H9 (cell line): ENCODE results near the gene PRCD. TPM values are rescaled to one million over a fixed set of nuclear protein-coding genes. Genes with fewer than 3 reads are reported as not detected.

Experiments
- DNase-seq: peaks from one replicate; pipeline ENCODE4 v3.0.0-alpha.2; 2017
- H2AFZ ChIP-seq: one replicate; pipeline ENCODE4 v1.6.1; 2013; ENCODE audit warnings: mild to moderate bottlenecking, low read length, control low read depth, moderate library complexity
- H2AK5ac ChIP-seq: 2 replicates; pipeline ENCODE4 v1.6.1; 2013; ENCODE audit warnings: low read length, control low read depth, mixed read lengths; ENCODE audit not compliant: insufficient read length
- H2BK120ac ChIP-seq: one replicate; pipeline ENCODE4 v1.6.1; 2013; ENCODE audit warnings: low read depth, mild to moderate bottlenecking, low read length, control low read depth, inconsistent platforms; ENCODE audit not compliant: poor library complexity, severe bottlenecking
- H2BK12ac ChIP-seq: 2 replicates; pipeline ENCODE4 v1.6.1; 2013; ENCODE audit warnings: low read length, control low read depth, mixed read lengths, low read depth; ENCODE audit not compliant: insufficient read length
- H2BK15ac ChIP-seq: 2 replicates; pipeline ENCODE4 v1.6.1; 2013; ENCODE audit warnings: low read depth, low read length, control low read depth
- H2BK20ac ChIP-seq: one replicate; pipeline ENCODE4 v1.6.1; 2013; ENCODE audit warnings: low read depth, mild to moderate bottlenecking, low read length, control low read depth, inconsistent platforms; ENCODE audit not compliant: poor library complexity, severe bottlenecking
- H2BK5ac ChIP-seq: 2 replicates; pipeline ENCODE4 v1.6.1; 2013; ENCODE audit warnings: low read length, control low read depth, mixed read lengths; ENCODE audit not compliant: insufficient read length
- H3K14ac ChIP-seq: 2 replicates; pipeline ENCODE4 v1.6.1; 2013; ENCODE audit warnings: low read length, control low read depth; ENCODE audit not compliant: insufficient read depth
- H3K18ac ChIP-seq: 2 replicates; pipeline ENCODE4 v1.6.1; 2013; ENCODE audit warnings: low read depth, mild to moderate bottlenecking, mixed read lengths, low read length, control low read depth; ENCODE audit not compliant: insufficient read length
- H3K23ac ChIP-seq: 2 replicates; pipeline ENCODE4 v1.6.1; 2013; ENCODE audit warnings: low read length, control low read depth, mixed read lengths, low read depth; ENCODE audit not compliant: insufficient read length
- H3K23me2 ChIP-seq: 2 replicates; pipeline ENCODE4 v1.6.1; 2013; ENCODE audit warnings: low read depth, mild to moderate bottlenecking, mixed read lengths, low read length, control low read depth; ENCODE audit not compliant: insufficient read length, poor library complexity, severe bottlenecking
- H3K27ac ChIP-seq: 2 replicates; pipeline ENCODE4 v1.5.1; 2013; ENCODE audit warnings: low read length, control low read depth, mixed read lengths, low read depth; ENCODE audit not compliant: insufficient read length
- H3K27me3 ChIP-seq: 2 replicates; pipeline ENCODE4 v1.6.1; 2013; ENCODE audit warnings: low read length, control low read depth, inconsistent platforms; ENCODE audit not compliant: insufficient read depth
- H3K4ac ChIP-seq: 2 replicates; pipeline ENCODE4 v1.6.1; 2013; ENCODE audit warnings: low read depth, mild to moderate bottlenecking, control low read depth, inconsistent platforms, low read length, moderate library complexity
- H3K4me1 ChIP-seq: 2 replicates; pipeline ENCODE4 v1.6.1; 2013; ENCODE audit warnings: low read length, control low read depth, inconsistent platforms; ENCODE audit not compliant: insufficient read depth
- H3K4me2 ChIP-seq: 2 replicates; pipeline ENCODE4 v1.6.1; 2013; ENCODE audit warnings: low read length, control low read depth, mixed read lengths; ENCODE audit not compliant: insufficient read length, insufficient read depth
- H3K56ac ChIP-seq: 2 replicates; pipeline ENCODE4 v1.6.1; 2013; ENCODE audit warnings: low read depth, mild to moderate bottlenecking, mixed read lengths, low read length, control low read depth; ENCODE audit not compliant: insufficient read length
- H3K79me1 ChIP-seq: 2 replicates; pipeline ENCODE4 v1.6.1; 2013; ENCODE audit warnings: low read depth, mild to moderate bottlenecking, moderate library complexity, low read length, control low read depth, inconsistent platforms; ENCODE audit not compliant: insufficient read depth, poor library complexity, severe bottlenecking
- H3K79me2 ChIP-seq: 2 replicates; pipeline ENCODE4 v1.6.1; 2013; ENCODE audit warnings: low read length, control low read depth, inconsistent platforms; ENCODE audit not compliant: insufficient read depth
- H3K9ac ChIP-seq: 2 replicates; pipeline ENCODE4 v1.6.1; 2013; ENCODE audit warnings: low read length, control low read depth, mixed read lengths; ENCODE audit not compliant: insufficient read length; ENCODE audit errors: extremely low read depth
- H3K9me3 ChIP-seq: one replicate; pipeline ENCODE4 v1.6.1; 2013; ENCODE audit warnings: low read depth, low read length, inconsistent platforms; ENCODE audit not compliant: control insufficient read depth
- H3T11ph ChIP-seq: one replicate; pipeline ENCODE4 v1.6.1; 2013; ENCODE audit warnings: mild to moderate bottlenecking, low read length, control low read depth, inconsistent platforms
- H4K20me1 ChIP-seq: one replicate; pipeline ENCODE4 v1.6.1; 2013; ENCODE audit not compliant: control insufficient read depth, insufficient read length, insufficient read depth
- H4K5ac ChIP-seq: 2 replicates; pipeline ENCODE4 v1.6.1; 2013; ENCODE audit warnings: low read depth, mild to moderate bottlenecking, mixed read lengths, low read length, control low read depth; ENCODE audit not compliant: insufficient read length
- H4K8ac ChIP-seq: replicated peaks from 2 replicates; pipeline ENCODE4 v1.6.1; 2013; ENCODE audit warnings: low read length, control low read depth, mixed read lengths, low read depth; ENCODE audit not compliant: insufficient read length
- H4K91ac ChIP-seq: 2 replicates; pipeline ENCODE4 v1.6.1; 2013; ENCODE audit warnings: low read depth, mild to moderate bottlenecking, moderate library complexity, mixed read lengths, low read length, control low read depth; ENCODE audit not compliant: insufficient read length
- H3K27ac Mint-ChIP-seq, 3 experiments: 2 replicates in 2 of 3; 3 replicates in 1 of 3; pipeline ENCODE4 v1.8.0; 2020 to 2021; ENCODE audit warnings: mixed read lengths in 3 of 3, mild to moderate bottlenecking in 1 of 3, moderate library complexity in 1 of 3
- H3K27me3 Mint-ChIP-seq: 2 replicates; pipeline ENCODE4 v1.8.0; 2021; ENCODE audit warnings: low read depth, mild to moderate bottlenecking, moderate library complexity, mixed read lengths
- H3K36me3 Mint-ChIP-seq, 3 experiments: 2 replicates in 2 of 3; 3 replicates in 1 of 3; pipeline ENCODE4 v1.8.0; 2020 to 2021; ENCODE audit warnings: low read depth in 3 of 3, mixed read lengths in 3 of 3; ENCODE audit not compliant: insufficient read depth in 1 of 3
- H3K4me1 Mint-ChIP-seq, 2 experiments: 2 replicates each; pipeline ENCODE4 v1.8.0; 2020; ENCODE audit warnings: mixed read lengths in 2 of 2
- H3K4me3 Mint-ChIP-seq, 2 experiments: 2 replicates in 1 of 2; 3 replicates in 1 of 2; pipeline ENCODE4 v1.8.0; 2020 to 2021; ENCODE audit warnings: mild to moderate bottlenecking in 2 of 2, mixed read lengths in 2 of 2, moderate library complexity in 1 of 2
- H3K9me3 Mint-ChIP-seq, 2 experiments: 2 replicates in 1 of 2; 3 replicates in 1 of 2; pipeline ENCODE4 v1.8.0; 2020; ENCODE audit warnings: mild to moderate bottlenecking in 2 of 2, mixed read lengths in 2 of 2, moderate library complexity in 1 of 2
- WGBS: extraction: QIAGEN DNeasy Blood & Tissue Kit; methylation state at CpG from one replicate; pipeline ENCODE4 v1.1.7; 2013; ENCODE audit warnings: missing lambda C conversion rate, low lambda C conversion rate, mixed read lengths; ENCODE audit not compliant: insufficient read length; ENCODE audit errors: extremely low coverage; 5-methylcytosine and 5-hydroxymethylcytosine counted together
- total RNA-seq: library from RNA; stranded (reverse); gene quantifications from 2 replicates; pipeline ENCODE4 v1.2.1, GENCODE V29; 2021
- TF ChIP-seq, protein P1 (sequence below): fragments of 200-600 bp; sonication (generic); conservative IDR thresholded peaks from 3 replicates; pipeline ENCODE4 v1.8.0; 2021; ENCODE audit warnings: antibody characterized with exemption, mild to moderate bottlenecking

Gene PRCD
- total RNA-seq, 1 experiment from 2014 or later: 0.46 TPM

DNA sequence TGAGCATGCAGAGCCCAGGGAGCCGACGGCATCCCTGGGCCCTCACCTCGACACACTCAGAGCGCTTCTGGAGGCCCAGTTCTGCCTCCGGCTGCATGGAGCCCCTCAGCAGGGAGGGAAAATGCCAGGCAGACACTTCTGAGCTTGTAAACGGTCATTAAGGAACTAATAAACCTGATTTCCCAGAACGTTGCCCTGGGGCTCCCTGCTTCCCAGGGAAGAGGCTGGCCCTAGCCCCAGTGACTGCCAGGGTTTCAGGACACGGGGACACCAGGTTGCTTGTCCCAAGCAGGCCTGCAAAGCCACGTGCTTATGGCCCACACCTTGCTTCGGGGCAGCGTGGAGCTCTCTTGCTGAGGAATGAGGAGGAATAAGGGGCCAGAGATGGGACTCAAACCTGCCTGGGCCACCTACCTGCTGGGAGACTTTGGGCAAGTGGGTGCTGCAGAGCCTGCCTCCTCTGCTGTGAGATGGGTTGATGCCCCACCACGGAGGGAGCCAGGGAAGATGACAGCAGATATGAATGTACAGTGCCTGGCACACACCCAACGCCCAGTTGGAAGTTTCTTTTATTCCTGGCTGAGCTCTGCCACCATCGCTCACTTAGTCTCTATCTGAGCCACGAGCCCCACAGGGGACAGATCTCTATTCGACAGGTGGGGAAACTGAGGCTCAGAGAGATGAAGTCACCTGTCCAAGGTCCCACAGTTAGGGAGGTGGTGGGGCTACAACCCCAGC lies 44.0 kb upstream of the PRCD start:
- DNase-seq: no peak
- Histone ChIP-seq H3K27me3 (no peaks in the 10 kb centered on the region), H3K56ac (no peak overlapping the region), H3T11ph (no peak overlapping the region), H3K4me2 (no peak overlapping the region), H4K8ac (no peak overlapping the region), H3K18ac (no peak overlapping the region), H3K4ac (no peak overlapping the region), H3K9me3 (no peaks in the 10 kb centered on the region), H2AFZ (no peak overlapping the region), H2AK5ac (no peak overlapping the region), H2BK120ac (no peak overlapping the region), H3K4me1 (no peaks in the 10 kb centered on the region; the same call in 1 of the 2 replicates), H4K20me1 (no peaks in the 10 kb centered on the region), H3K27ac (no peak overlapping the region), H3K23me2 (peaks cover 6% of the 10 kb centered on the region), H2BK5ac (no peak overlapping the region), H3K9ac (no peak overlapping the region), H2BK20ac (no peak overlapping the region), H2BK15ac (no peak overlapping the region), H4K5ac (no peak overlapping the region), H3K79me2 (no peaks in the 10 kb centered on the region), H4K91ac (no peak overlapping the region), H3K79me1 (no peaks in the 10 kb centered on the region), H3K23ac (no peak overlapping the region), H3K14ac (no peak overlapping the region), H2BK12ac (no peak overlapping the region)
- peaks cover 45 to 62% of the 10 kb centered on the region in 2 experiments for H3K4me1 Mint-ChIP-seq
- TF ChIP-seq, protein P1, sequence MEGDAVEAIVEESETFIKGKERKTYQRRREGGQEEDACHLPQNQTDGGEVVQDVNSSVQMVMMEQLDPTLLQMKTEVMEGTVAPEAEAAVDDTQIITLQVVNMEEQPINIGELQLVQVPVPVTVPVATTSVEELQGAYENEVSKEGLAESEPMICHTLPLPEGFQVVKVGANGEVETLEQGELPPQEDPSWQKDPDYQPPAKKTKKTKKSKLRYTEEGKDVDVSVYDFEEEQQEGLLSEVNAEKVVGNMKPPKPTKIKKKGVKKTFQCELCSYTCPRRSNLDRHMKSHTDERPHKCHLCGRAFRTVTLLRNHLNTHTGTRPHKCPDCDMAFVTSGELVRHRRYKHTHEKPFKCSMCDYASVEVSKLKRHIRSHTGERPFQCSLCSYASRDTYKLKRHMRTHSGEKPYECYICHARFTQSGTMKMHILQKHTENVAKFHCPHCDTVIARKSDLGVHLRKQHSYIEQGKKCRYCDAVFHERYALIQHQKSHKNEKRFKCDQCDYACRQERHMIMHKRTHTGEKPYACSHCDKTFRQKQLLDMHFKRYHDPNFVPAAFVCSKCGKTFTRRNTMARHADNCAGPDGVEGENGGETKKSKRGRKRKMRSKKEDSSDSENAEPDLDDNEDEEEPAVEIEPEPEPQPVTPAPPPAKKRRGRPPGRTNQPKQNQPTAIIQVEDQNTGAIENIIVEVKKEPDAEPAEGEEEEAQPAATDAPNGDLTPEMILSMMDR: no peak
- peaks cover 7% of the 10 kb centered on the region for H3K27me3 Mint-ChIP-seq
- no peaks in the 10 kb centered on the region; a peak in 1 of 5 replicates for H3K9me3 Mint-ChIP-seq
- no CpG with 5 or more reads among the region's 16 CpGs for WGBS
- H3K27ac Mint-ChIP-seq: no peak overlapping the region
- H3K36me3 Mint-ChIP-seq: no peaks in the 10 kb centered on the region; a peak in 2 of 7 replicates
- no peak overlapping the region for H3K4me3 Mint-ChIP-seq
